PC-9 (cell line): ENCODE measurements around the gene COG5. TPM values are rescaled to one million over a fixed set of nuclear protein-coding genes. Genes with fewer than 3 reads are reported as not detected.

Experiments
- BruUV-seq: library from RNA; stranded (reverse); fragments of 400-500 nt; replicated peaks from 2 replicates; lab custom pipeline; 2021; lab: Mats Ljungman, UMichigan
- CTCF ChIA-PET: fragments of 300-600 bp; sonication (Branson Sonifier 250); formaldehyde crosslinking; loops from one replicate; lab custom pipeline; 2022; ENCODE audit warnings: antibody characterized with exemption; lab: Charles Lee
- POLR2A ChIA-PET: fragments of 300-600 bp; sonication (Branson Sonifier 250); formaldehyde crosslinking; loops from one replicate; lab custom pipeline; 2022; ENCODE audit warnings: antibody characterized with exemption; ENCODE audit not compliant: unreplicated experiment; lab: Charles Lee
- DNase-seq, 2 experiments: peaks; one replicate each; pipeline versions ENCODE4 v3.0.0 to v3.0.0-alpha.2; 2015 to 2022; ENCODE audit warnings: mixed read lengths in 1 of 2
- H2AFZ ChIP-seq: fragments of 200-600 bp; sonication (generic); 2 replicates; pipeline ENCODE4 v1.8.1; 2017; ENCODE audit warnings: antibody characterized with exemption
- H3F3A ChIP-seq: fragments of 200-600 bp; sonication (generic); 2 replicates; pipeline ENCODE4 v1.8.1; 2017; ENCODE audit warnings: antibody characterized with exemption, mild to moderate bottlenecking, low read depth; ENCODE audit not compliant: insufficient read depth
- H3K27ac ChIP-seq: fragments of 200-600 bp; sonication (generic); 2 replicates; pipeline ENCODE4 v1.6.1; 2016; ENCODE audit warnings: mixed run types
- H3K27me3 ChIP-seq: fragments of 200-600 bp; sonication (generic); 2 replicates; pipeline ENCODE4 v1.6.1; 2016; ENCODE audit warnings: low read depth, mixed run types; ENCODE audit not compliant: insufficient read depth
- H3K36me3 ChIP-seq: fragments of 200-600 bp; sonication (generic); 2 replicates; pipeline ENCODE4 v1.6.1; 2016; ENCODE audit warnings: low read depth, mixed run types
- H3K4me1 ChIP-seq: fragments of 200-600 bp; sonication (generic); replicated peaks from 2 replicates; pipeline ENCODE4 v1.6.1; 2016; ENCODE audit warnings: mixed run types; ENCODE audit not compliant: insufficient read depth
- H3K4me2 ChIP-seq: fragments of 200-600 bp; sonication (generic); 2 replicates; pipeline ENCODE4 v1.6.1; 2017; ENCODE audit warnings: mixed run types
- H3K4me3 ChIP-seq: fragments of 200-600 bp; sonication (generic); 2 replicates; pipeline ENCODE4 v1.6.1; 2016; ENCODE audit warnings: mixed run types
- H3K79me2 ChIP-seq: fragments of 200-600 bp; sonication (generic); 2 replicates; pipeline ENCODE4 v1.6.1; 2017; ENCODE audit warnings: low read depth, mixed run types
- H3K9me2 ChIP-seq: fragments of 200-600 bp; sonication (generic); 2 replicates; pipeline ENCODE4 v1.8.1; 2017; ENCODE audit warnings: mild to moderate bottlenecking; ENCODE audit not compliant: insufficient read depth
- H3K9me3 ChIP-seq: fragments of 200-600 bp; sonication (generic); 2 replicates; pipeline ENCODE4 v1.8.1; 2016; ENCODE audit warnings: low read depth; ENCODE audit not compliant: insufficient read depth
- H4K20me1 ChIP-seq: fragments of 200-600 bp; sonication (generic); 2 replicates; pipeline ENCODE4 v1.8.1; 2017; ENCODE audit not compliant: insufficient read depth
- CTCF ChIP-seq: fragments of 200-600 bp; sonication (generic); conservative IDR thresholded peaks from 2 replicates; pipeline ENCODE4 v1.6.1; 2017; ENCODE audit warnings: mixed run types, antibody characterized with exemption, mild to moderate bottlenecking, moderate library complexity
- EZH2 ChIP-seq: fragments of 200-600 bp; sonication (generic); IDR thresholded peaks from 2 replicates; pipeline ENCODE4 v1.8.0; 2017; ENCODE audit warnings: antibody characterized with exemption, low read depth
- intact Hi-C: fragments of 100-400 bp; cut with micrococcal nuclease; formaldehyde crosslinking; loops from one replicate; pipeline ENCODE4 v1.10.0; 2022; ENCODE audit not compliant: unreplicated experiment
- total RNA-seq: library from RNA; stranded (reverse); gene quantifications from 2 replicates; pipeline ENCODE4 v1.2.3, GENCODE V29; 2021

Gene COG5
- total RNA-seq, 1 experiment from 2014 or later, result 43.5 TPM

- H3K4me3 ChIP-seq, result no peak overlapping the region
- ChIA-PET CTCF (no interaction called here), POLR2A (no interaction called here)
- TF ChIP-seq EZH2 (no peak), CTCF (no peak)
- H2AFZ ChIP-seq, result no peak overlapping the region
- H3K79me2 ChIP-seq, result no peaks in the 10 kb centered on the region
- no peaks in the 10 kb centered on the region for H3F3A ChIP-seq
- H3K27ac ChIP-seq, result no peak overlapping the region
- no peaks in the 10 kb centered on the region for H3K9me3 ChIP-seq
- no peaks in the 10 kb centered on the region for H3K27me3 ChIP-seq
- no TSS peak for BruUV-seq
- no peaks in the 10 kb centered on the region for H3K4me1 ChIP-seq
- no peaks in the 10 kb centered on the region for H3K9me2 ChIP-seq
- DNase-seq, result no peak
- H3K4me2 ChIP-seq, result no peak overlapping the region
- no peaks in the 10 kb centered on the region for H3K36me3 ChIP-seq
- H4K20me1 ChIP-seq, result no peaks in the 10 kb centered on the region; the same call in 1 of the 2 replicates
- intact Hi-C loops, result no loop called here
These were observed 209.1 kb downstream of the COG5 start for GRCh38 chr7:107354640-107355039.

- Histone ChIP-seq H3K27ac (no peak overlapping the region), H3F3A (no peaks in the 10 kb centered on the region), H2AFZ (no peak overlapping the region), H3K9me3 (no peaks in the 10 kb centered on the region), H3K9me2 (no peaks in the 10 kb centered on the region), H4K20me1 (no peaks in the 10 kb centered on the region; the same call in 1 of the 2 replicates), H3K79me2 (no peaks in the 10 kb centered on the region), H3K36me3 (no peaks in the 10 kb centered on the region), H3K4me1 (no peaks in the 10 kb centered on the region), H3K27me3 (no peaks in the 10 kb centered on the region), H3K4me3 (no peak overlapping the region), H3K4me2 (no peak overlapping the region)
- no peak for DNase-seq
- intact Hi-C loops, result no loop called here
- ChIA-PET POLR2A (interaction anchor here (0.7 kb wide), 1 partner anchor 33 kb away, joined by 3 read pairs; no protein-coding TSS in a partner anchor), CTCF (interaction anchor here (0.6 kb wide), 1 partner anchor 70 kb away, joined by 3 read pairs; no protein-coding TSS in a partner anchor)
- TF ChIP-seq EZH2 (no peak), CTCF (no peak)
- no TSS peak for BruUV-seq
These were observed 210.0 kb downstream of the COG5 start for GRCh38 chr7:107353701-107354100.

- H3K27ac ChIP-seq, result no peak overlapping the region
- H4K20me1 ChIP-seq, result no peaks in the 10 kb centered on the region
- H3K79me2 ChIP-seq, result no peaks in the 10 kb centered on the region
- no peak overlapping the region for H3K4me2 ChIP-seq
- no peaks in the 10 kb centered on the region for H3K27me3 ChIP-seq
- POLR2A ChIA-PET, result no interaction called here
- intact Hi-C loops, result no loop called here
- no peaks in the 10 kb centered on the region for H3F3A ChIP-seq
- no peaks in the 10 kb centered on the region for H3K36me3 ChIP-seq
- H3K4me3 ChIP-seq, result no peak overlapping the region
- no peak for DNase-seq
- TF ChIP-seq EZH2, result no peak
- no peaks in the 10 kb centered on the region for H3K9me2 ChIP-seq
- no peaks in the 10 kb centered on the region for H3K4me1 ChIP-seq
- no peaks in the 10 kb centered on the region for H3K9me3 ChIP-seq
- CTCF ChIA-PET, result no interaction called here
- H2AFZ ChIP-seq, result no peak overlapping the region
- no TSS peak for BruUV-seq
These were observed 217.8 kb downstream of the COG5 start for GRCh38 chr7:107345898-107346297.

- H3K9me2 ChIP-seq, result no peaks in the 10 kb centered on the region
- TF ChIP-seq CTCF (no peak), EZH2 (no peak)
- intact Hi-C loops, result no loop called here
- no peaks in the 10 kb centered on the region for H3K4me1 ChIP-seq
- H3K36me3 ChIP-seq, result no peaks in the 10 kb centered on the region
- H3K4me2 ChIP-seq, result no peak overlapping the region
- DNase-seq, result no peak
- no peaks in the 10 kb centered on the region for H3K27me3 ChIP-seq
- CTCF ChIA-PET, result interaction anchor here (0.6 kb wide), 1 partner anchor 348 kb away, joined by 4 read pairs; no protein-coding TSS in a partner anchor
- H3K27ac ChIP-seq, result no peak overlapping the region
- H3F3A ChIP-seq, result no peaks in the 10 kb centered on the region
- H2AFZ ChIP-seq, result no peak overlapping the region
- H3K4me3 ChIP-seq, result no peak overlapping the region
- POLR2A ChIA-PET, result no interaction called here
- BruUV-seq, result no TSS peak
- H4K20me1 ChIP-seq, result no peaks in the 10 kb centered on the region
- H3K79me2 ChIP-seq, result no peaks in the 10 kb centered on the region
- no peaks in the 10 kb centered on the region for H3K9me3 ChIP-seq
These were observed 218.9 kb downstream of the COG5 start for GRCh38 chr7:107344799-107345198.
